Measurements from ENCODE around the gene CEP152.

DNA sequence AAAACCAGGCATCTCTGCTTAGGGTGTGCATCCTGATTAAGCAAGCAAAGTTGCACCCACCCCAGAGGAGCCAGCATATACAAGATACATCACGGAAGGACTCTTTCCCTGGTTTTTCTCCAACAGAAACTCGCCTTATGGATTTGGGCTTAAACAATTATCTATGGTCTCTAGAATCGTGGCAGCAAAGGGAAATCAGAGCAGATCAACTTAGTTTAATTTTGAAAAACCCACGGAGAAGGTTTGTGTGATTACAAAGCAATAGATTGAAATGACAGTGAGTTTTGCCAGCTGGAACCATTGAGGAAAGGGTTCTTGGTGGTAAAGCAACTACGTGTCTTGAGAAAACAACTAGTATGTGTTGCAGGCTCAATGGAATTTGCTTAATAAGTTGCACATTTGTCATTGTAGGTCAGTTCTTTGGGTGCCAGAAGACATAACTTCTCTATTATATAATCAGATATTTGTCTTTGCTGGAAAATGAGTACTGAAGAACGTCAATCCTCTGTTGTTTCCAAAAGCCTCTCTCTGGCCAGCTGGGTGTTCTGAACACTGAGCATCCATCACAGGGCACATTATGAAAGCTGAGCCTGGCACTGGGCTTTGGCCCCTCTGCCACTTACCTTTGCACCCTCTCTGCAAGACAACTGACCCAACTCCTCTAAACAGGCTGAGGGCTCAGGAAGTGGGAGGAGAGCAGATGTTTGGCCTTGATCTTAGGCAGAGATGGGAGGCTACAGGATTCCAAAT is 89.6 kb downstream of the CEP152 start:
- TF ChIP-seq, protein P1, sequence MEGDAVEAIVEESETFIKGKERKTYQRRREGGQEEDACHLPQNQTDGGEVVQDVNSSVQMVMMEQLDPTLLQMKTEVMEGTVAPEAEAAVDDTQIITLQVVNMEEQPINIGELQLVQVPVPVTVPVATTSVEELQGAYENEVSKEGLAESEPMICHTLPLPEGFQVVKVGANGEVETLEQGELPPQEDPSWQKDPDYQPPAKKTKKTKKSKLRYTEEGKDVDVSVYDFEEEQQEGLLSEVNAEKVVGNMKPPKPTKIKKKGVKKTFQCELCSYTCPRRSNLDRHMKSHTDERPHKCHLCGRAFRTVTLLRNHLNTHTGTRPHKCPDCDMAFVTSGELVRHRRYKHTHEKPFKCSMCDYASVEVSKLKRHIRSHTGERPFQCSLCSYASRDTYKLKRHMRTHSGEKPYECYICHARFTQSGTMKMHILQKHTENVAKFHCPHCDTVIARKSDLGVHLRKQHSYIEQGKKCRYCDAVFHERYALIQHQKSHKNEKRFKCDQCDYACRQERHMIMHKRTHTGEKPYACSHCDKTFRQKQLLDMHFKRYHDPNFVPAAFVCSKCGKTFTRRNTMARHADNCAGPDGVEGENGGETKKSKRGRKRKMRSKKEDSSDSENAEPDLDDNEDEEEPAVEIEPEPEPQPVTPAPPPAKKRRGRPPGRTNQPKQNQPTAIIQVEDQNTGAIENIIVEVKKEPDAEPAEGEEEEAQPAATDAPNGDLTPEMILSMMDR (IDR thresholded peaks at IDR 0.05) = no peak
- no peak for TF ChIP-seq POLR2A (IDR thresholded peaks at IDR 0.05)

All from lower leg skin (tissue), 3 donors.